Liver (tissue), 9 donors: Measurements from ENCODE around the gene COL8A2. TPM values are rescaled to one million over a fixed set of nuclear protein-coding genes. Genes with fewer than 3 reads are reported as not detected.

Experiments
- DNase-seq: peaks from one replicate; pipeline ENCODE4 v3.0.0-alpha.2; 2017; ENCODE audit warnings: low spot score
- H3K27ac ChIP-seq, 2 donors: one replicate each; pipeline ENCODE4 v1.7.0; 2013; ENCODE audit warnings: inconsistent platforms in 2 of 2, low read length in 2 of 2, control low read depth in 1 of 2, low read depth in 1 of 2, mild to moderate bottlenecking in 1 of 2
- H3K27me3 ChIP-seq, 4 donors: one replicate each; pipeline versions ENCODE4 v1.6.1 to v1.7.0; 2013; ENCODE audit warnings: low read length in 3 of 4, inconsistent platforms in 1 of 4, mild to moderate bottlenecking in 1 of 4, moderate library complexity in 1 of 4; ENCODE audit not compliant: control insufficient read depth in 4 of 4, insufficient read depth in 4 of 4
- H3K36me3 ChIP-seq, 4 donors: one replicate each; pipeline versions ENCODE4 v1.6.1 to v1.7.0; 2013; ENCODE audit warnings: low read length in 3 of 4, mild to moderate bottlenecking in 3 of 4, low read depth in 1 of 4, moderate library complexity in 1 of 4; ENCODE audit not compliant: control insufficient read depth in 4 of 4, insufficient read depth in 3 of 4
- H3K4me1 ChIP-seq, 4 donors: one replicate each; pipeline versions ENCODE4 v1.6.1 to v1.7.0; 2013; ENCODE audit warnings: low read length in 3 of 4, mild to moderate bottlenecking in 3 of 4, moderate library complexity in 1 of 4; ENCODE audit not compliant: control insufficient read depth in 4 of 4, insufficient read depth in 4 of 4
- H3K4me3 ChIP-seq, 3 donors: one replicate each; pipeline versions ENCODE4 v1.6.1 to v1.7.0; 2013; ENCODE audit warnings: low read length in 3 of 3, control low read depth in 1 of 3, low read depth in 1 of 3, mild to moderate bottlenecking in 1 of 3
- H3K9ac ChIP-seq, 2 donors: one replicate each; pipeline ENCODE4 v1.7.0; 2013; ENCODE audit warnings: low read length in 2 of 2, mild to moderate bottlenecking in 2 of 2, moderate library complexity in 2 of 2, control low read depth in 1 of 2, low read depth in 1 of 2
- H3K9me3 ChIP-seq, 4 donors: one replicate each; pipeline versions ENCODE4 v1.6.1 to v1.7.0; 2013; ENCODE audit warnings: low read length in 3 of 4; ENCODE audit not compliant: control insufficient read depth in 4 of 4
- ATF3 ChIP-seq: IDR thresholded peaks from 2 replicates; pipeline ENCODE4 v1.6.1; 2016; ENCODE audit warnings: antibody characterized with exemption
- CTCF ChIP-seq: fragments of 150-350 bp; IDR thresholded peaks from 2 replicates; pipeline ENCODE4 v1.5.1; 2017; ENCODE audit warnings: improper control_type of control experiment, low read depth, low read length; ENCODE audit not compliant: missing input control
- EGR1 ChIP-seq, 2 donors: IDR thresholded peaks; 2 replicates each; pipeline ENCODE4 v1.6.1; 2016 to 2018; ENCODE audit warnings: antibody characterized with exemption in 2 of 2, low read depth in 2 of 2
- FOXA1 ChIP-seq: IDR thresholded peaks from 2 replicates; pipeline ENCODE4 v1.6.1; 2016; ENCODE audit warnings: antibody characterized with exemption
- FOXA2 ChIP-seq: IDR thresholded peaks from 2 replicates; pipeline ENCODE4 v1.6.1; 2016; ENCODE audit warnings: antibody characterized with exemption
- GABPA ChIP-seq, 2 donors: IDR thresholded peaks in 1 of 2; conservative IDR thresholded peaks in 1 of 2; 2 replicates each; pipeline ENCODE4 v1.6.1; 2016; ENCODE audit warnings: antibody characterized with exemption in 2 of 2, mild to moderate bottlenecking in 1 of 2, moderate library complexity in 1 of 2
- HNF4A ChIP-seq, 2 donors: conservative IDR thresholded peaks; 2 replicates each; pipeline ENCODE4 v1.6.1; 2016; ENCODE audit warnings: antibody characterized with exemption in 2 of 2, mild to moderate bottlenecking in 2 of 2
- HNF4G ChIP-seq: IDR thresholded peaks from 2 replicates; pipeline ENCODE4 v1.6.1; 2016; ENCODE audit warnings: antibody characterized with exemption
- JUND ChIP-seq, 2 donors: IDR thresholded peaks; 2 replicates each; pipeline ENCODE4 v1.6.1; 2016; ENCODE audit warnings: antibody characterized with exemption in 2 of 2
- MAX ChIP-seq: IDR thresholded peaks from 2 replicates; pipeline ENCODE4 v1.6.1; 2016; ENCODE audit warnings: antibody characterized with exemption
- NR2F2 ChIP-seq: IDR thresholded peaks from 2 replicates; pipeline ENCODE4 v1.6.1; 2016; ENCODE audit warnings: antibody characterized with exemption
- RAD21 ChIP-seq, 2 donors: IDR thresholded peaks; 2 replicates each; pipeline ENCODE4 v1.6.1; 2016; ENCODE audit warnings: antibody characterized with exemption in 2 of 2, mild to moderate bottlenecking in 2 of 2
- REST ChIP-seq: IDR thresholded peaks from 2 replicates; pipeline ENCODE4 v1.6.1; 2016; ENCODE audit warnings: antibody characterized with exemption, mild to moderate bottlenecking
- RXRA ChIP-seq, 2 donors: IDR thresholded peaks; 2 replicates each; pipeline ENCODE4 v1.6.1; 2017 to 2018; ENCODE audit warnings: antibody characterized with exemption in 2 of 2, mild to moderate bottlenecking in 1 of 2
- SP1 ChIP-seq: IDR thresholded peaks from 2 replicates; pipeline ENCODE4 v1.6.1; 2018; ENCODE audit warnings: antibody characterized with exemption, mild to moderate bottlenecking
- TAF1 ChIP-seq: conservative IDR thresholded peaks from 2 replicates; pipeline ENCODE4 v1.6.1; 2016; ENCODE audit warnings: antibody characterized with exemption, mild to moderate bottlenecking
- YY1 ChIP-seq: IDR thresholded peaks from 2 replicates; pipeline ENCODE4 v1.6.1; 2016; ENCODE audit warnings: antibody characterized with exemption, mild to moderate bottlenecking
- ZBTB33 ChIP-seq: IDR thresholded peaks from 2 replicates; pipeline ENCODE4 v1.6.1; 2016; ENCODE audit warnings: antibody characterized with exemption
- WGBS: extraction: QIAGEN DNeasy Blood & Tissue Kit; methylation state at CpG from one replicate; pipeline ENCODE4 v1.1.7; 2013; 5-methylcytosine and 5-hydroxymethylcytosine counted together
- polyA plus RNA-seq, 2 donors: library from polyadenylated mRNA; stranded (reverse) in 1 of 2; unstranded in 1 of 2; fragments of 200-250 nt in 1 of 2; fragments of >200 nt in 1 of 2; fragmentation: Nextera tagmentation in 1 of 2; extraction: Ambion mirVana in 1 of 2; gene quantifications; one replicate each; pipeline versions ENCODE4 v1.2.1 to v1.2.3, GENCODE V29; 2013 to 2015
- total RNA-seq, 2 donors: library from RNA; depleted of rRNA; stranded (reverse); fragments of >200 nt; gene quantifications; one replicate each; pipeline ENCODE4 v1.2.3, GENCODE V29; 2014
- donor health status: healthy.
- donor health status: healthy.
- donor health status: healthy.
- donor health status: healthy.
- donor health status: healthy.

The COL8A2 gene
- total and polyA plus RNA-seq, 4 donors, result 0.04 to 0.47 (median 0.35) TPM

GRCh38 chr1:36136535-36136934, 11.5 kb upstream of the COL8A2 start:
- H3K9me3 ChIP-seq, result no peaks in the 10 kb centered on the region
- H3K36me3 ChIP-seq, result peaks cover 4 to 33% (median 25%) of the 10 kb centered on the region in 4 donors
- TF ChIP-seq RAD21 (IDR thresholded peaks at IDR 0.05), result no peak
- TF ChIP-seq JUND (IDR thresholded peaks at IDR 0.05), result no peak
- TF ChIP-seq CTCF, result no peak
- TF ChIP-seq HNF4A (conservative IDR thresholded peaks at IDR 0.05), result no peak
- no peak for TF ChIP-seq HNF4G
- no peak for TF ChIP-seq ZBTB33
- no peak for TF ChIP-seq YY1
- TF ChIP-seq ATF3, result no peak
- no peak for TF ChIP-seq TAF1
- TF ChIP-seq EGR1 (IDR thresholded peaks at IDR 0.05; ENCODE audit: low read depth in 2 of 2), result no peak
- no peak for TF ChIP-seq MAX
- no peak for TF ChIP-seq REST
- TF ChIP-seq FOXA2, result no peak
- TF ChIP-seq NR2F2, result no peak
- TF ChIP-seq SP1, result no peak
- no peak for TF ChIP-seq GABPA (IDR thresholded peaks at IDR 0.05 in 1 of 2, conservative IDR thresholded peaks at IDR 0.05 in 1 of 2)
- TF ChIP-seq RXRA (IDR thresholded peaks at IDR 0.05), result no peak
- TF ChIP-seq FOXA1, result no peak
- H3K27me3 ChIP-seq, result no peaks in the 10 kb centered on the region
- H3K27ac ChIP-seq, result no peak overlapping the region
- H3K4me3 ChIP-seq, result no peak overlapping the region
- H3K9ac ChIP-seq, result no peak overlapping the region
- WGBS, result 74% methylated on average over 1 of the region's 1 CpG
- DNase-seq, result no peak
- H3K4me1 ChIP-seq, result no peaks in the 10 kb centered on the region

GRCh38 chr1:36135796-36136195, 10.8 kb upstream of the COL8A2 start:
- Histone ChIP-seq H3K27ac (no peak overlapping the region), H3K9me3 (no peaks in the 10 kb centered on the region), H3K9ac (no peak overlapping the region), H3K4me1 (no peaks in the 10 kb centered on the region), H3K36me3 (peaks cover 4 to 33% (median 25%) of the 10 kb centered on the region in 4 donors), H3K4me3 (no peak overlapping the region), H3K27me3 (no peaks in the 10 kb centered on the region)
- DNase-seq, result no peak
- TF ChIP-seq HNF4G (no peak), YY1 (no peak), EGR1 (IDR thresholded peaks at IDR 0.05; ENCODE audit: low read depth in 2 of 2) (no peak), ZBTB33 (no peak), RXRA (IDR thresholded peaks at IDR 0.05) (no peak), TAF1 (no peak), CTCF (no peak), ATF3 (no peak), RAD21 (IDR thresholded peaks at IDR 0.05) (no peak), NR2F2 (no peak)
